NCI-H187 (cell line): Measurements from ENCODE around the gene PTPRN2.

Experiments used
- DNase-seq, 2 experiments: peaks; one replicate each; lab custom pipeline; 2025; lab: John Stamatoyannopoulos, UW

PTPRN2 gene

DNA sequence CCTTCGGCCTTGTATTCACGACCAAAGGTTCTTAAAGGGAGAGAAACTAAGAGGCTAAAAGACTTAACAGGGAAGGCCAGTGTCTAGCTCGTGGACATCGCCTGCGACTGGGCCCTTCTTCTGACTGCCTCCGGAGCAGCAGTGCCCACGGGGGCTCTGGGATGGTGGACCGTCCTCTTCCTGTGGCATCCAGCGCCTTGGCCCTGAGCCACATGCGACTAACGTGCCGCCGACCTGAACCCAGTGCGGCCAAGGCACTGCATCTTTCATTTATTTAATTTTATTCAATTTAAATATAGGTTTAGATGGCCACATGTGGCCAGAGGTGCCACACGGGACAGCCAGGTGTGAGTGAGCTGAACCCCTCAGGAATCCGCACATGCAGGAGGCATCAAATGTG is 451.7 kb downstream of the PTPRN2 start:
- no peak for DNase-seq

DNA sequence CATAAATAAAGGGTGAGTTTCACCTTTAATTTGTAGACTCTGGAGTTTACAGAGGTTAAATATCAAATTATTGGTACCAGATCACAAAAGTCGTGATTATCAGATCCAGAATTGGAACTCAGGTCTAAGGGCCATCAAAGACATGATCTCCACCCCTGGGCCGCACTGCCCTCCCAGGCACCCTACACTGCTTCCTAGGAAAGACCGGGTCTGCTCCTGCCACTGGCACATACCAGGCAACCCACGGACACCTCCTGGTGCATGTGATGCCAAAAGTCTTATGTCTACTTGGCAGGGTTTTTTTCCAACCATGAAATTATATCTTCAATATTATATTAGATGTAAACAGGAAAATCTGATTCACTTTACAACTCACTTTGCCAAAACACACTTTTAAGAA is 452.8 kb downstream of the PTPRN2 start:
- DNase-seq = no peak

DNA sequence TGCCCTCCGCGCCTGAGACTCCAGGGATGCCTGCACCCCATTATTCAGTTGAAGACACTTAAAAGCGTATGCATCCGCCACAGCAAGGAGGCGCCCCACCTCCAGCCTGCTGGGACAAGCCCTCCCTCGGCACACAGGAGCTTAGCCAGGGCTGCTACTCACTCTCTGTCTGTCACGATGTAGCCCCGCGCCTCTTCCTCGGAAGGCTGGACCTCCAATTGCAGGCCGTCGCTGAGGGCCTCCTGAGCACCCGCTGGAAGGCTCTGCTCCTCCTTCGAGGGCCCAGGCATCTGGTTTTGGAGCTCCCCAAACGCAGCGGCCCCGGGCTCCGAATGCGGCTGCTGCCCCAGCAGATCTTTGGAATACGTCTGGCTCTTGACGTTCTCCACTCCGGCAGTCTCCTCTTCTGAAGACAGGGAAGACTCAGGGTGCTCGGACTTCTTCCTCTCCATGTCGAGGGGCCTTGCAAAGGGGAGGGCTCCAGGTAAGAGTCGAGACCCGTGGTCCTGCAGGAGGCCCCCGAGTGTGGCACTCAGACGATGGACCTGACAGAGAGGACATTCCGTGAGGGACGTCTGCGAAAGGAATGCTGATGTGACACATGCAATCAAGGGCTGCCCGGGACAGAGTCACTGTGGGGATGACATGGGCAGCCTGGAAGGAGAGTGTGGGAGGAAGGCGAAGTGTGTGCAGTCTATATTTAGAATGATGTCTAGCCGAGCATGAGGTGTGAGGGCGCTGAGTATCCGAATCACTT is 453.9 kb downstream of the PTPRN2 start:
- DNase-seq = no peak

DNA sequence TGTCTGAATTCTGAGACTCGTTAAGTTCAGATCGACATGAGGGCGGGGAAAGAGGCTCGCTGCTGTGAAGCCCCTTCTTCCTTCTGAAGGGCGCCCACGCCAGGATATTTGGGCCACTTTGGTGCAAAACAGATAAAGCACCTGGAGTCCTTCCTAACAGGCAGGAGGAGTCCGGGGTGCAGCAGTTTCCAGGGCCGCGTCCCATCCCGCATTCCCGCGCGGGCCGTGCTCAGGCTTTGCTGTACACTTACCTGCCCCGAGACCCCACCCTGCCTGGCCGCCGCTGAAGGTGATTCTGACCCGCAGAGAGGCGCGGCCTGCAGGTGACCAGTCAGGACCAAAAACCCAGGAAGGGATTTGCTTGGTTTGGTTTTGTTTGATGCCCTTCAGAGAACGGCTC is 454.6 kb downstream of the PTPRN2 start:
- DNase-seq = no peak

DNA sequence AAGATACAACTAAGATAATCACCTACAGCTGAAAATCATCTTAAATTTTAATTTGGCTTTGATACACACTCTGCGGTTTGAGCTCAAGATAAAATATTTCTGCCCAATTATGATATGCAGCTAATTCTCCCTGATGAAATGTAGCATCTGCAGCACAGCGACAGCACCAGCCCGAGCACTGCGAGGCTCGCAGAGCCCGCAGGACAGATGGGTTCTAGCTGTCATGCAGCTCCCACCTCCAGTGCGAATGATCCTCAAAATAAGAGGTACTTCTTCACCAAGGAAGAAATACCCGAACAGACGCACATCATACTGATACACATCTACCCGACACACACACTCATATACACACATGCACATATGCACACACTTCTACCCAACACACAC is 457.6 kb downstream of the PTPRN2 start:
- no peak for DNase-seq

DNA sequence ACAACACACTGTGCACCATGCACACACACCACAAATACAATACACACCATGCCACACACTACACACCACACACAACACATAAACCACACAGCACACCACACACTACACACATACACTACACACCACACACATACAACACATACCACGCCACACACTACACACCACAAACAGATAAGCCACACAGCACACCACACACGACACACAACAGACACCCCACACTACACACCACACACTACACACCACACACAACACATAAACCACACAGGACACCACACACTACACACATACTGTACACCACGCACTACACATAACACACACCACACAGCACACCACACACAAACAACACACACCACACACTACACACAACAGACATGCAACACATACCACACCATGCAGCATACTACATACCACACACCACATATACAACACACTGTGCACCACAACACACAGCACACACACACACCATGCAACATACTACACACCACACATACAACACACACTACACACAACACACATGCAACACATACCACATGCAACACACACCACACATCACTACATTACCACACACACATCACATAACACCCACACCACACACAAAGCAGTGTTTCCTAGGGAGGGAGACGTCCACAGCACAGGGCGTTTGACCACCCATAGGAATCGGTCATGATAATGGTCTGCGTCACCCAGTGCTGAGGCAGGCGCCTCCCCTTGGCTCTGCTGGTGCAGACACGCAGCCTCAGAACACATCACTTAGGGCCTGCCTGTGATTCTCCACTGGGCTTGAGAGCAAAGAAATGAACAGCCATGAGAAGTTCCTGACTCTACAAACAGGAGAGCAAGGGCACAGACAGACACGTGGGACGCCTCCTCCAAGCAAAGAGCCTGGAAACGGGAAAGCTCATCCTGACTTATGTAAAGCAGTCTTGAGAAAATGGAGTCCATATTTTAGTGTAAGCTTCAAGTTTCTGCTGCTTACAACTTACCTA is 458.3 kb downstream of the PTPRN2 start:
- no peak for DNase-seq

DNA sequence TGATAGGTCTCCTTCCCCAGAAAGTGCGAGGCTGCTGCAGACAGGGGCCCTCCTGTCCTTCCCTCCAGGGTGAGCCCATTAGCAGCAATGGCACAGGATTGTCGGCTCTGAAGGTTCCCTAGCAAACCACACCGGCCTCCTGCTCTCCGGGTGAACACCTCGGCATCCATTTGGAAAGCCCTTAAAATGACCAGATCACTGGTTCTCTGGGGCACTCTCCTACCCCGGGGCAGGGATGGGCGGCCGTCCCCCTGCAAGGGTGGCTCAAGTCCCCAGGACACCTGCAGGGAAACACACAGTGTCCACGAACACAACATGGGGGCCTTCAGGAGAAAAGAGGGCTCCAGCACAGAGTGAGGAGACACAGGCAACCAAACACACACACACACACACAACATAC is 459.1 kb downstream of the PTPRN2 start:
- DNase-seq = no peak

DNA sequence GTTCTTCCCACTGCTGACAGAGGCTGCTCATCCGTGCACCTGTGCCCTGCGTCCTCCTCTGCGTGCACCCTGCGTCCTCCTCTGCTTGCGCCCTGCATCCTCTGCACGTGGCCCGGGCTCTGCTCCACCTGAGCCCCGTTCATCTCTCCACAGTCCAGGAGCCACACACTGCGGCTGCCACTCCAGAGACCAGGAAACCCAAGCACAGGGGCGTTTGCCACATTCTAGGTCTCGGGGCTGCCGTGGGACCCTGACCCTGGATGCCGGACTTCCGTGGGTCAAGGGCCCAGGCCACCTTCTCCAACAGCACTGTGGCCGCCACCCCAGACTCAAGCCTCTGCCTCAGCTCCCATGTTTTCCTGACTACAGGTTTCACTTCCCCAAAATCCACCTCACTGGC is 460.4 kb downstream of the PTPRN2 start:
- no peak for DNase-seq

DNA sequence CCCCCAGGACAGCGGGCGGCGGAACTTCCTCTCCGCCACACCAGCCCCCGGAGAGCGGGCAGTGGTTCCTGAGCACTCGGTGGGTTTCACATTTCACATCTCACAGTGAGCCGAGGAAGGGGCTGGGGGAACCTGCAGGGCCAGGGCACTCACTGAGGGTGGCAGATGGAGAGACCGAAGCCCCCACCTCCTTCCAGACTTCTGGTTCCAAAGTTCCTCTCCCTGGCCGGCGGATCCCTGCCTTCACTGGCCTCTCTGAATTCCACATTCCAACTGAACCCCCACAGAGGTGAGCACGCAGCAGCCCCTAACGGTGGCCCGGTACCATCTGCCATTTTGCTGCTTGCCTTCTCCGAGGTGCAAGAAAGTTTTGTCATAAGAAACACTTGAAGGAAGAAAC is 461.0 kb downstream of the PTPRN2 start:
- no peak for DNase-seq

DNA sequence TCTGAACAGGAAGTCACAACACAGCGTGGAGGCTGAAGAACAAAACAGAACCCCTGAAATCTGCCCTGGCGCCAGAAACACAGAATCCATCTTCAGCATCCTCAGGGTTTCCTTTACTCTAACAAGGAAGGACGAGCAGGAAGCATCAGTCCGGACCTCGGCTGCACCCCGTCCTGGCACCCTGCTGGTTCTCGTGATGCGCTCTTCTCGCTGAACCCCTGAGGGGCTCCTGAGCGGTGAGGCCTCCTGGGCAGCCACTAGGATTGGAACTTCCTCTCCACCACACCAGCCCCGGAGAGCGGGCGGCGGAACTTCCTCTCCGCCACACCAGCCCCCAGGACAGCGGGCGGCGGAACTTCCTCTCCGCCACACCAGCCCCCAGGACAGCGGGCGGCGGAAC is 461.9 kb downstream of the PTPRN2 start:
- no peak for DNase-seq

DNA sequence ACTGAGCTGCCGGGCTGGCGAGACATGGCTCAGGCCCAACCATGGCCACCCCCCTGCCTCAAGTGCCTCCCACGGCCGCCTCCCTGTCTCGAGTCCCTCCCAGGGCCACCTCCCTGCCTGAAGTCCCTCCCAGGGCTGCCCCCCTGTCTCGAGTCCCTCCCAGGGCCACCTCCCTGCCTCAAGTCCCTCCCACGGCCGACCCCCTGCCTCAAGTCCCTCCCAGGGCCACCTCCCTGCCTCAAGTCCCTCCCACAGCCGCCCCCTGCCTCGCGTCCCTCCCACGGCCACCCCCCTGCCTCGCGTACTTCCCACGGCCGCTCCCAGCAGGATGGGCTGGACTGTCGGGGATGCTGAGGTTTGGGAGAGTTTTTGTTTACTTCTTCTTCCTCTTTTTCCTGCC is 462.5 kb downstream of the PTPRN2 start:
- no peak for DNase-seq

DNA sequence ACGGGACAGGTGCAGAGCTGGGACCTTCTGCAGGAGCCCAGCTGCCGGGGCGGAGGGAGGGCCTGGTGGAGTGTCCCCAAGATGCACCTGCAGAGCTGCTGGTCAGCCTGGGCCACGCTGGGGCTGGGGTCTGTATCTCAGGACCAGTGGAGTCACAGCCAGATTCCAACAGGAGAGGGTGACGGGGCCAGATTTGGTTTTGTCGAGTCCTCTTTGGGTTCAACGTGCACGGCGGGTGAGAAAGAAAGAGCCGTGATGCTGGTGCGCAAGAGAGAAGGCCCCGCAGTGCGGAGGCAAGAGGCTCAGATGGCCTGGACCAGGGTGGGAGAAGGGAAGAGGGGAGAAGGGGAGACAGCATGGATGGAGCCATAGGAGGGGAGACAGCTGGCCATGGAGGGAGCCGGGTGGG is 462.9 kb downstream of the PTPRN2 start:
- DNase-seq = no peak

DNA sequence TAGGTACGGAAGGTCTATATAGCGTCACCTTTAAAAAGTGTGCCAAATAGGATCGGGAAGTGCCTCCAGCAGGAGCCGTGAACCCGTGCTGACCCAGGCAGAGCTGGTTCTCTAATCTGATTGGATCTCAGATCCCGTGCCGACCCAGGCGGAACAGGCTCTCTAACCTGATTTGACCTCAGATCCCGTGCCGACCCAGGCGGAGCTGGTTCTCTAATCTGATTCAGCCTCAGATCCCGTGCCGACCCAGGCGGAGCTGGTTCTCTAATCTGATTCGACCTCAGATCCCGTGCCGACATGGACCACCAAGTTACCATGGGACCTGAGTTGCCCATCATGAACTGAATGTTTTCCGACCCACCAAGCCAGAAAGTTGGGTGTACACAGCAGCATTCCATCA is 463.9 kb downstream of the PTPRN2 start:
- no peak for DNase-seq

DNA sequence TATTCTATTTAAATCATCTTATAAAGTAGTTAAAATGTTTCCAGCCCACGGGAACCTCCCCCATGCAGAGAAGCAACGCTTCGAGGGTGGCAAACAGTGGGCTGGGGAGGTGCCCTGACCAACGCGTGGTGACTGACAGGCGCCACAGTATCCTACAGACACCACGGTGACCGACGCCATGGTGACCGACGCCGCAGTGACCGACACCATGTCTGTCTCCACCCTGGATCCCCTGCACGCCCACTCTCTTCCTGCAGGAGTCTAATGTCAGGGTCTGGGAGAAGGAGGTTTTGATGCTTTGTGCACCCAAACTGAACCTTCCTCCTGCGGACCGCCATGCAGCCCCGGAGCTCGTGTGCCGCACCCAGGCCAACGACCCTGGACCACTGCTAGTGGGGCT is 464.4 kb downstream of the PTPRN2 start:
- no peak for DNase-seq

DNA sequence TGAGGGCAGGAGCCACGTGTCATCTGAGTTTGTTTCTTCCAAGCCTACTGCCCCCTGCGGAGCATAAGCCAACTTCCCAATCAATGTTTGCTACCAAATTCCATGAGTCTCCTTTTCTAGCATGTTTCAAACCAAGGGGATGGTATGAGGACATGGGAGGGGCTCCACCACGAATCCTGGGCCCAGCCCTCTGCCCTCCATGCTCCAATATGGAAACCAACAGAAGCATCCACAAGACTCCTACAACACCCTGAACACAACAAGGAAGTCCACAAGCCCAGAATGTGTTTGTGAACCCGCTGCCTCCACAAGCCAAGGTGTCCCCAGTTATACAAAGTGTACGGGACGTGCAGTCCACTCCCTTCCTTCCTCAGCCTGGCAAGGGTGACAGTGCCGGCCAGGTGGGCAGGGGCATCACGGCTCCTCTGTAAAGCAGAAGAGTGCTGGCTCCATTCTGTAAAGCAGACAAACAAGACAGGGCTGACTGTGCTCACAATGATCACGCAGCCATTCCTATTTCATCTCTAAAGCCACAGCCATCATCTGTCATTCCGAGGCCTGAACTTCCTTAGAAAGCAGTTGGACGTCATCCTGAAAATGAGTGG is 466.1 kb downstream of the PTPRN2 start:
- DNase-seq = no peak

DNA sequence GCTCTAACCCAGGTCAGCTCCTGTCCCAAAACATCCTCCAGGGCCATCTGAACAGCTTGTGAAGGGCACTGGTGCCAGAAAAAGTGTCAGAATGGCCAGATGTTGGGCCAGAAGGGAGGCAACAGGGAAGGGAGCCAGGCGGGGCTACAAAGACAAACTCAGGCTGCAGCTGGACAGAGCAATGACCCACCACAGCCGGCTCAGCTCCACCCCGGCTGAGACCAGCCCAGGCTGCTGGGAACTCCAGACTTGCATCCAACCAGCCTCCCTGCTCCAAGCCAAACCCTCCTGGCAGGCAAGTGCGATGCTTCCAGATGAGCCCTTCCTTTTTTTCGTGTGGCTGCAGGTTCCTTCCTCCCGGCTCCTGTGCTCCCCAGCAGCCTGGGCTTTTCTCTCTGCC is 466.9 kb downstream of the PTPRN2 start:
- no peak for DNase-seq

DNA sequence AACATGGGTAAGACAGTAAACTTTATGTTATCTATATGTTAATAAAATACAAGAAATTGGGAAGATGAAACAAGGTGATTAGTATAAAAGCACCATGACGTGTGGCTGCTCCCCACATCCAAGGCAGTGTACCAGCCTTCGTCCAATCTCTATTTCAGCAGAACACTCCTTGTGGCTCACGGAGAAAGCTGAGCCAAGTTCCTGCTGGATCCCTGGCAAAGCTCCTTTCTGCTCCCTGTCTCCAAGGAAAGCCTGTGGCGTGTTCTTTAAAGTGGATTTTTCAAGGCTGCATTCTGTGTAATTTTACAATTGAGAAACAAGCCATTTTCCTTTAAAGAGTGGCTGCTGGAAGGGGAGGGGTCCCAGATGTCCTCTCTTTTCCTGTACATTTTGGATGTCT is 467.3 kb downstream of the PTPRN2 start:
- no peak for DNase-seq

DNA sequence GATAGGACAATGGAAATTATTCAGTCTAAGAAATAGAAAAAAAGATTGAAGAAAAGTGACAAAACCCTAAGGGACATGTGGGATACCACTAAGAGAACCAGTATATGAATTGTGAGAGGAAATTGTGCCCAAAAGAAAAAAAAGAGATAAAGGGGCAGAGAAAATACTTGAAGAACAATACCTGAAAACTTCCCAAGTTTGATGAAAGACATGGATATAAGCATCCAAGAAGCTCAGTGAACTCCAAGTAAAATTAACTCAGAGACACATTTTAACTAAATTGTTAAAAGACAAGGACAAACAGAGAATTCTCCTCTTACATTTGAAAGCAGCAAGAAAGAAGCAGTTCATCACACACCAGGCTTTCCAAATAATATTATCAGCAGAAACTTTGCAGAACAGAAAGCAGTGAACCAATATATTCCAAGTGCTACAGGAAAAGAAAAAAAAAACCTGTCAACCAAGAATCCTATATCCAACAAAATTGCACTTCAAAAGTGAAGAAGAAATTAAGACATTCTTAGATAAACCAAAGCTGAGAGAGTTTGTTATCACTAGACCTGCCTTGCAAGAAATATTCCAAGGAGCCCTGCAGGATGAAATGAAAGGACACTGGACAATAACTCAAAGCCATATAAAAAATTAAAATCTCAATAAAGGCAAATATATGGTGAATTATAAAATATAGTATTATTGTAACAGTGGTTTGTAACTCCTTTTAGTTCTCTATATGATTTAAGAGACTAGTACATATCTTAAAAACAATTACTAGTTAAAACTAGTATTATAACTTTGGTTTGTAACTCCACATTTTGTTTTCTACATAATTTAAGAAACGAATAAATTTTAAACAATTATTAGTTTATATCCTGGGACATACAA is 470.0 kb downstream of the PTPRN2 start:
- DNase-seq = no peak

DNA sequence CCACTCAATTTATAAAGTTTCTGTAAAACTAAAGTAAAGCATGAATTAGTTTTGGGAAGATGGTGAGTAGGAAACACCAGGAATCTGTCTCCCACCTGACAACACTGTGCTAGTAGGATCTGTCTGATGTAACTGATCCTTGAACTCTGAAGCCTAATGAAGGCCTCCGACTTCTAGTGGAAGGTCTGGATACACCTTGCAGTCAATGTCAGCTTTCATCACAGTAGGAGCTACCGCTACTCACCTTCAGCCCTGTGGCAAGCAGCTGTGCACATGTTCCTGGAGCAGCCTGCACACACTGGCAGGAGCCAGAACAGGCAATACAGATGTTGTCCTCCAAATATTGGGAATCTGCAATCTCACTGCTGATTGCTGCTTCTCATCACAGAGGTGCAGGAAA is 471.4 kb downstream of the PTPRN2 start:
- DNase-seq = no peak

DNA sequence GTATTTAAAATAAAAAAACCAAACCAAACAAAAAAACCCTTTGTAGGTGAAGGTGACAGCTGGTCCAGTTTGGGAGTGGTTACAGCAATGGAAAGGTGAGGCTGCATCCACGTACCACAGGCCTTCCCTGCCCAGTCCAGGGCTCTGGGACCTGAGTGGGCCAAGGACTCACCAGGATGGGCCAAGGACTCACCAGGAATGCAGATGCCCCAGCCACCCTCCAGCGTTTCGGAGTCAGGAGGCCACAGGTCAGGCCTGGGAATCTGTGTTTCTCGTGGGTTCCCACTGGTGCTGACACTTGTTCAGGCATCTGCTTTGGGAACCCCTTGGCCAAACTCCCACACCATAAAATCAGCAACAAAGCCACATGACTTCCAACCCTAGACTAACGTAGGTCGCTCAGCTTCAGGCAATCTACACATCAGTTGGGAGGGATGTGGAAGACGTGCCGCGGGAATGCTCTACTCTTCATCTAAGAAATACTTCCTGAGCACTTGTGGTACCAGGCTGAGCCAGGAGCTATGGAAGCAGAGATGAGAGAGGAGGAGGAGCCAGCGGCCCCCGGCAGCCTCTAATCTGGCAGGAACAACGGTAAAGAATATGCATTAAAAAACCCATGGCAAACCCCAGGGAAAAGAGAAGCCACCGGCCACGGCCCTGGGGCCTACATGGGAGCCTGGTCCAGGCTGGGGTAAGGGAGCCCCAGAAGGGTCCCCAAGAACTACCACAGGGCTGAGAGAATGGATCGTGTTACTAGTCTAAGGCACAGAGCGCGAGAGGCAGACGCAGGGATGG is 473.4 kb downstream of the PTPRN2 start:
- no peak for DNase-seq
